HG03575 (cell line): ENCODE data around the gene MEG3.

Experiments used
- ATAC-seq: cut with Tn5 transposase; IDR thresholded peaks from one replicate; pipeline ENCODE4 v1.9.1; 2021; ENCODE audit not compliant: unreplicated experiment, insufficient number of reproducible peaks, low FRiP score; ENCODE audit errors: extremely low read depth

Gene MEG3

GRCh38 chr14:100900837-100901390, 75.0 kb downstream of the MEG3 start:
- no peak for ATAC-seq

GRCh38 chr14:100901391-100902183, 75.7 kb downstream of the MEG3 start:
- ATAC-seq = no peak

GRCh38 chr14:100902295-100903133, 76.6 kb downstream of the MEG3 start:
- ATAC-seq = no peak

- ATAC-seq = no peak
Observed at GRCh38 chr14:100903134-100903468, 77.2 kb downstream of the MEG3 start.

- ATAC-seq = no peak
Observed at GRCh38 chr14:100903672-100904185, 77.8 kb downstream of the MEG3 start, which contains the start of gene RTL1. RTL1 (minus strand) TSS chr14:100903722; CDS start chr14:100884788, 18,934 bp downstream.

- no peak for ATAC-seq
Observed at GRCh38 chr14:100904307-100905087, 78.6 kb downstream of the MEG3 start.

- ATAC-seq = no peak
Observed at GRCh38 chr14:100905166-100905565, 79.2 kb downstream of the MEG3 start.

- no peak for ATAC-seq
Observed at GRCh38 chr14:100906420-100906819, 80.5 kb downstream of the MEG3 start.

- no peak for ATAC-seq
Observed at GRCh38 chr14:100907240-100907639, 81.3 kb downstream of the MEG3 start.

- ATAC-seq = no peak
Observed at GRCh38 chr14:100909439-100909838, 83.5 kb downstream of the MEG3 start.
